HG03575 (cell line): Measurements from ENCODE around the gene CERS3.
"Not testable (repeated sequence)": the region's sequence is repeated elsewhere in the genome, so short reads cannot be mapped to it uniquely, and the experiment has no call there.

Experiments used
- ATAC-seq: cut with Tn5 transposase; IDR thresholded peaks from one replicate; pipeline ENCODE4 v1.9.1; 2021; ENCODE audit not compliant: unreplicated experiment, insufficient number of reproducible peaks, low FRiP score; ENCODE audit errors: extremely low read depth

The CERS3 gene

GRCh38 chr15:100483370-100483769, 45.4 kb downstream of the CERS3 start:
- ATAC-seq = no peak

GRCh38 chr15:100476805-100477204, 51.9 kb downstream of the CERS3 start:
- no peak for ATAC-seq

GRCh38 chr15:100472736-100473135, 56.0 kb downstream of the CERS3 start:
- no peak for ATAC-seq

- ATAC-seq = no peak
Measured at GRCh38 chr15:100471933-100472332, 56.8 kb downstream of the CERS3 start.

GRCh38 chr15:100468285-100468684, 60.5 kb downstream of the CERS3 start:
- ATAC-seq = no peak

- ATAC-seq = no peak
Measured at GRCh38 chr15:100466073-100466472, 62.7 kb downstream of the CERS3 start.

- ATAC-seq = no peak
Measured at GRCh38 chr15:100464888-100465287, 63.9 kb downstream of the CERS3 start.

GRCh38 chr15:100464256-100464655, 64.5 kb downstream of the CERS3 start:
- no peak for ATAC-seq

GRCh38 chr15:100463515-100463914, 65.2 kb downstream of the CERS3 start:
- ATAC-seq = no peak

GRCh38 chr15:100461049-100461448, 67.7 kb downstream of the CERS3 start:
- ATAC-seq = no peak

GRCh38 chr15:100457201-100457600, 71.5 kb downstream of the CERS3 start:
- no peak for ATAC-seq

GRCh38 chr15:100454148-100454547, 74.6 kb downstream of the CERS3 start:
- no peak for ATAC-seq

- no peak for ATAC-seq
Measured at GRCh38 chr15:100448481-100448880, 80.3 kb downstream of the CERS3 start.

GRCh38 chr15:100441063-100441462, 87.7 kb downstream of the CERS3 start:
- ATAC-seq = not testable (repeated sequence)

- no peak for ATAC-seq
Measured at GRCh38 chr15:100439514-100439913, 89.2 kb downstream of the CERS3 start.

GRCh38 chr15:100438570-100438969, 90.2 kb downstream of the CERS3 start:
- no peak for ATAC-seq

- no peak for ATAC-seq
Measured at GRCh38 chr15:100437261-100437660, 91.5 kb downstream of the CERS3 start.

- ATAC-seq = no peak
Measured at GRCh38 chr15:100434561-100434960, 94.2 kb downstream of the CERS3 start.

GRCh38 chr15:100434038-100434437, 94.7 kb downstream of the CERS3 start:
- ATAC-seq = no peak

- no peak for ATAC-seq
Measured at GRCh38 chr15:100433304-100433703, 95.4 kb downstream of the CERS3 start.

GRCh38 chr15:100430411-100430810, 98.3 kb downstream of the CERS3 start:
- ATAC-seq = no peak
